ENCODE data around the gene PRRX2. TPM values are rescaled to one million over a fixed set of nuclear protein-coding genes. Genes with fewer than 3 reads are reported as not detected.

The PRRX2 gene
- total RNA-seq, 4 donors from 2014 or later: 9.6 to 32.1 (median 14.9) TPM

GRCh38 chr9:129627556-129628440 lies 37.6 kb upstream of the PRRX2 start:
- no peaks in the 10 kb centered on the region for H3K9me3 ChIP-seq
- 31 to 37% methylated on average over 11 to 12 of the region's 12 CpGs for WGBS, 2 donors
- peak overlapping the region in 2 of 4 donors; percentile 69 to 70 for H3K4me3 ChIP-seq
- peaks cover 0 to 5% (median 0%) of the 10 kb centered on the region in 3 donors for H3K36me3 ChIP-seq
- peak overlapping the region in 3 of 4 donors; percentile 90 to 94 (median 91) for H3K27ac ChIP-seq
- H3K4me1 ChIP-seq: peaks cover 0 to 75% (median 34%) of the 10 kb centered on the region in 4 donors
- H3K27me3 ChIP-seq: no peaks in the 10 kb centered on the region
- TF ChIP-seq CTCF (IDR thresholded peaks at IDR 0.05) (no peak), POLR2A (IDR thresholded peaks at IDR 0.05) (no peak), EP300 (IDR thresholded peaks at IDR 0.05) (no peak)
- DNase-seq (ENCODE audit: low spot score in 2 of 2): no peak

GRCh38 chr9:129628709-129629108 lies 36.7 kb upstream of the PRRX2 start:
- Histone ChIP-seq H3K9me3 (no peaks in the 10 kb centered on the region), H3K27ac (peak overlapping the region in 3 of 4 donors; percentile 37 to 91 (median 72)), H3K4me3 (no peak overlapping the region), H3K36me3 (peaks cover 0 to 14% (median 0%) of the 10 kb centered on the region in 3 donors), H3K27me3 (no peaks in the 10 kb centered on the region), H3K4me1 (peaks cover 0 to 75% (median 34%) of the 10 kb centered on the region in 4 donors)
- DNase-seq (ENCODE audit: low spot score in 2 of 2): no peak
- WGBS, 2 donors: 59% methylated on average over 6 of the region's 6 CpGs
- TF ChIP-seq EP300 (IDR thresholded peaks at IDR 0.05) (no peak), POLR2A (IDR thresholded peaks at IDR 0.05) (no peak), CTCF (IDR thresholded peaks at IDR 0.05) (no peak)

DNA sequence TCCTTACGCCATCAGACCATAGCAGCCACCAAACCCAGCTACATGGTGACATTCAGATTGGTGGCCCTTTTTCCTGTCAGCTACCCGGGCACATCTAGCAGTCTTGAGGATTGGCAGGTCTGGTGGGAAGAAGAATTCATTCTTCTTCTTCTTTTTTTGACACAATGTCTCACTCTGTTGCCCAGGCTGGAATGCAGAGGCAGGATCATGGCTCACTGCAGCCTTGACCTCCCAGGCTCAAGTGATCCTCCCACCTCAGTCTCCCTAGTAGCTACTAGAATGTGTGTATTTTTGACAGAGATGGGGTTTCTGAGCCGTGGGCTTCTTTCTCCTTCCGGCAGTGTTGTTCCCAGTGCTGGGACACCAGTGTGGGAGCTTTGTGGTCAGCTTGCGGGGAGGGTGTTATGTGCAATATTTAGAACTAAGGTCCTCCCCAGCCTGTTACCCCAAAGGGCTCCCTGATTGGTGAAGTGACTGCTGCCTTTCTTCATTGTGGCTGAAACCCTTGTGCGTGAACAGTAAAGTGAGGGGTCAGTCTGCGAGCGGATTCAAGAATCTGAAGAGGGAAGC lies 36.1 kb upstream of the PRRX2 start:
- peaks cover 0 to 70% (median 34%) of the 10 kb centered on the region in 4 donors for H3K4me1 ChIP-seq
- peak overlapping the region in 3 of 4 donors; percentile 37 to 91 (median 73) for H3K27ac ChIP-seq
- TF ChIP-seq EP300 (IDR thresholded peaks at IDR 0.05) (no peak), CTCF (IDR thresholded peaks at IDR 0.05) (no peak), POLR2A (IDR thresholded peaks at IDR 0.05) (no peak)
- 62 to 79% methylated on average over 8 of the region's 8 CpGs for WGBS, 2 donors
- H3K27me3 ChIP-seq: no peaks in the 10 kb centered on the region
- peaks cover 0 to 20% (median 0%) of the 10 kb centered on the region in 3 donors for H3K36me3 ChIP-seq
- H3K9me3 ChIP-seq: no peaks in the 10 kb centered on the region
- no peak overlapping the region for H3K4me3 ChIP-seq
- no peak for DNase-seq (ENCODE audit: low spot score in 2 of 2)

- Histone ChIP-seq H3K4me1 (peaks cover 0 to 58% (median 31%) of the 10 kb centered on the region in 4 donors), H3K36me3 (peaks cover 0 to 38% (median 12%) of the 10 kb centered on the region in 3 donors), H3K27ac (peak overlapping the region in 2 of 4 donors; percentile 29 to 91), H3K9me3 (no peaks in the 10 kb centered on the region), H3K4me3 (no peak overlapping the region), H3K27me3 (no peaks in the 10 kb centered on the region)
- WGBS, 2 donors: 63 to 66% methylated on average over 21 of the region's 21 CpGs
- TF ChIP-seq CTCF (IDR thresholded peaks at IDR 0.05) (no peak), EP300 (IDR thresholded peaks at IDR 0.05) (no peak), POLR2A (IDR thresholded peaks at IDR 0.05) (no peak)
- no peak for DNase-seq (ENCODE audit: low spot score in 2 of 2)
Measured at GRCh38 chr9:129630967-129631673, 34.3 kb upstream of the PRRX2 start.
